ENCODE data around the gene RNFT2.
"Not testable (repeated sequence)": the region's sequence is repeated elsewhere in the genome, so short reads cannot be mapped to it uniquely, and the experiment has no call there.

The RNFT2 gene

DNA sequence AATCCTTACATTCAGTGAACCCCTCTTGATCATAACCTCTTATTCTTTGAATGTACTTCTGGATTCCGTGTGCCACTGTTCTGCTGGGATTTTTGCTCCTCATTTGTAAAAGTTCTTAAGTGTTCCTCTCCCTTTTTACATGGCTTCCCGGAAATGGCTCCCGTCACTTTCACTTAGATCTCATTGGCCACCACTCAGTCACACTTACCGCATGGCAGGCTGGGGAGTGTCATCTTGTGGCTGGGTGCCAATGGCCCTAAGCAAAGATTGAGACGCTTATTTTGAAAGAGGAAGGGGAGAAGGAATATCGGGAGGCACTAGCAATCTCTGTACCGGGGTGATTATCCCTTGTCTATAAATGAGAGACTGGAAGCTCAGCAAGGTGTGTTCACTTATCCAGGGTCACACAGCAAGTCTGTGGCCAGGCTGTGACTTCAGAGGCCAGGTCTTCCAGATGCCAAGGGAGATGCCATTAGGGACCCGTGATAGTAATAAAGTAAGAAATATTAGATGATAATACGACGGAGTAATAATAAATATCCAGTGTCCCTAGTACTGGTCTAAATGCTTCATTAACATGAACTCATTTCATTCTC is 68.8 kb downstream of the RNFT2 start:
- DNase-seq (ENCODE audit: low spot score): no peak
- in situ Hi-C loops (cut with MboI; ENCODE audit: low sequenced_read_pairs, unreplicated experiment): no loop called here
- TF ChIP-seq CTCF (IDR thresholded peaks at IDR 0.05; ENCODE audit: borderline replicate concordance, control extremely low read depth, extremely low read depth, insufficient read depth, missing control alignments): no peak

GRCh38 chr12:116807546-116807945 is 69.4 kb downstream of the RNFT2 start:
- no peak for TF ChIP-seq CTCF (IDR thresholded peaks at IDR 0.05; ENCODE audit: borderline replicate concordance, control extremely low read depth, extremely low read depth, insufficient read depth, missing control alignments)
- in situ Hi-C loops (cut with MboI; ENCODE audit: low sequenced_read_pairs, unreplicated experiment): no loop called here
- no peak for DNase-seq (ENCODE audit: low spot score)

- no peak for TF ChIP-seq CTCF (IDR thresholded peaks at IDR 0.05; ENCODE audit: borderline replicate concordance, control extremely low read depth, extremely low read depth, insufficient read depth, missing control alignments)
- no peak for DNase-seq (ENCODE audit: low spot score)
- in situ Hi-C loops (cut with MboI; ENCODE audit: low sequenced_read_pairs, unreplicated experiment): no loop called here
These were observed 70.3 kb downstream of the RNFT2 start for GRCh38 chr12:116808113-116809105.

DNA sequence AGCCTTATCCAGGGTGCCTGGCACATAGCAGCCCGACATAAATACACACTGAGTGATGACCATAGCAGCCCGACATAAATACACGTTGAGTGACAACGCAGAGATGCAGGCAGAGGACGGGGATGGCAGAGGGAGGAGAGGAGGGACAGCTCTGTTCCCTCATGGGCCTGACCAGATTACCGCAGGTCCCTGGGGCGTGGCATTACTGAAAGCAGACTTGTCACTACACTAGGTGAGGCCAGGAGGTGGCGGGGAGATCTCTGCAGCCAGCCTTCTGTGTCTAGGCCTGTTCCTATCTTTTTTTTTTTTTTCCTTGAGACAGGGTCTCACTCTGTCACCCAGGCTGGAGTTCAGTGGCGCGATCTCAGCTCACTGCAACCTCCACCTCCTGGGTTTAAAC is 74.1 kb downstream of the RNFT2 start:
- TF ChIP-seq CTCF (IDR thresholded peaks at IDR 0.05; ENCODE audit: borderline replicate concordance, control extremely low read depth, extremely low read depth, insufficient read depth, missing control alignments): no peak
- DNase-seq (ENCODE audit: low spot score): no peak
- in situ Hi-C loops (cut with MboI; ENCODE audit: low sequenced_read_pairs, unreplicated experiment): no loop called here

- TF ChIP-seq CTCF (IDR thresholded peaks at IDR 0.05; ENCODE audit: borderline replicate concordance, control extremely low read depth, extremely low read depth, insufficient read depth, missing control alignments): no peak
- DNase-seq (ENCODE audit: low spot score): no peak
- in situ Hi-C loops (cut with MboI; ENCODE audit: low sequenced_read_pairs, unreplicated experiment): no loop called here
These were observed 75.3 kb downstream of the RNFT2 start for GRCh38 chr12:116813271-116814041.

DNA sequence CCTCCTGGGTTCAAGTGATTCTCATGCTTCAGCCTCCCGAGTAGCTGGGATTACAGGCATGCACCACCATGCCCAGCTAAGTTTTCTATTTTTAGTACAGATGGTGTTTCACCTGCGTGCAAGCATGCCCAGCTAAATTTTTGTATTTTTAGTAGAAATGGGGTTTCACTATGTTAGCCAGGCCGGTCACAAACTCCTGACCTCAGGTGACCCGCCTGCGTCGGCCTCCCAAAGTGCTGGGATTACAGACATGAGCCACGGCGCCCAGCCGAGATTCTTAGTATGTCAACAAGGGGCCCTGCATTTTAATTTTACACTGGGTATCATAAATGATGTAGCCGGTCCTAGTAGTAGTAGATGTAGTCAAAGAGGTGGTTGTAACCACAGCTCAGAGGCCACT is 76.7 kb downstream of the RNFT2 start:
- DNase-seq (ENCODE audit: low spot score); in situ Hi-C loops (cut with MboI; ENCODE audit: low sequenced_read_pairs, unreplicated experiment): not testable (repeated sequence)
